Vagina (tissue), 2 donors: Measurements from ENCODE around the gene AGBL4.

Experiments
- CTCF ChIP-seq, 3 experiments: fragments of 450-650 bp in 2 of 3; fragments of 200-600 bp in 1 of 3; sonication (generic) in 1 of 3; IDR thresholded peaks; one replicate each; pipeline ENCODE4 v1.5.1; 2017 to 2019; ENCODE audit warnings: antibody characterized with exemption in 3 of 3, mild to moderate bottlenecking in 2 of 3, moderate library complexity in 2 of 3
- POLR2A ChIP-seq, 2 donors: fragments of 450-650 bp; IDR thresholded peaks; one replicate each; pipeline ENCODE4 v1.6.1; 2017; ENCODE audit warnings: antibody characterized with exemption in 2 of 2, mild to moderate bottlenecking in 2 of 2, moderate library complexity in 2 of 2
- POLR2AphosphoS5 ChIP-seq, 2 donors: sonication (generic); formaldehyde crosslinking; IDR thresholded peaks; one replicate each; pipeline ENCODE4 v1.9.0; 2017; ENCODE audit warnings: antibody characterized with exemption in 2 of 2, mild to moderate bottlenecking in 2 of 2, low read depth in 1 of 2; ENCODE audit not compliant: insufficient read depth in 1 of 2

GRCh38 chr1:48617252-48617651 lies 1406.5 kb downstream of the AGBL4 start:
- TF ChIP-seq CTCF (IDR thresholded peaks at IDR 0.05) (no peak), POLR2A (IDR thresholded peaks at IDR 0.05) (no peak), POLR2AphosphoS5 (IDR thresholded peaks at IDR 0.05; ENCODE audit: insufficient read depth in 1 of 2, low read depth in 1 of 2) (no peak)
